ENCODE data around the gene FLACC1. TPM values are rescaled to one million over a fixed set of nuclear protein-coding genes. Genes with fewer than 3 reads are reported as not detected.
A peak's percentile ranks its signal among the peaks of the same experiment; 100 is the strongest.

The FLACC1 gene
- total RNA-seq, 1 experiment from 2014 or later, result 0.17 TPM

DNA sequence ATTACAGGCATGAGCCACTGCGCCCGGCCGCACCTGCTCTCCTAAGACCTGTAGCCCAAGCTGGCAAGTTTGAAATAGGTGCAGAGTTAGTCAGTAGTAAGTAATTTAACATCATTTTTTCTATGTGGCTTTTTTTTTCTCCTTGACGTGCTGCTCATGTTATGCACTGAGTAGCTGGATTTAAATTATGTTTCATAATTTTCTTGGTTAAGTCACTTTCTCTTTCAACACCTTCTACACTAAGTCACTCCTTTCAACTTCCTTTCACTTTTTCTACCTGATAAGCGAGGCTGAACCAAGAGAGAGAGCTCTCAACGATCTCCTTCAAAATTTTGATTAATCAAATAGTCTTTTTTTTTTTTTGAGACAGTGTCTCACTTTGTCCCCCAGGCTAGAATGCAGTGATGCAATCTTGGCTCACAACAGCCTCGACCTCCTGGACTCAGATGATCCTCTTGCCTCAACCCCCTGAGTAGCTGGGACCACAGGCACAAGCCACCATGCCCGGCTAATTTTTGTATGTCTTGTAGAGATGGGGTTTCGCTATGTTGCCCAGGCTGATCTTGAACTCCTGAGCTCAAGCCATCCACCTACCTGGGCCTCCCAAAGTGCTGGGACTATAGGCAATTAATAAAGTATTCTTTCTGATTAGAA, 83.7 kb downstream of the FLACC1 start:
- CTCF ChIA-PET, result interaction anchor here (0.9 to 1.1 kb wide), 2 partner anchors 41 to 90 kb away, joined by 3 read pairs; partner anchors contain the start of gene CASP10
- Mint-ChIP-seq H3K4me3 (no peak overlapping the region), H3K36me3 (no peaks in the 10 kb centered on the region), H3K9me3 (no peaks in the 10 kb centered on the region), H3K4me1 (no peaks in the 10 kb centered on the region), H3K27ac (no peak overlapping the region), H3K27me3 (ENCODE audit: low read depth) (no peaks in the 10 kb centered on the region)
- DNase-seq (ENCODE audit: low spot score) (no peak), ATAC-seq (no peak)
- POLR2A ChIA-PET, result no interaction called here
- TF ChIP-seq, protein P1, sequence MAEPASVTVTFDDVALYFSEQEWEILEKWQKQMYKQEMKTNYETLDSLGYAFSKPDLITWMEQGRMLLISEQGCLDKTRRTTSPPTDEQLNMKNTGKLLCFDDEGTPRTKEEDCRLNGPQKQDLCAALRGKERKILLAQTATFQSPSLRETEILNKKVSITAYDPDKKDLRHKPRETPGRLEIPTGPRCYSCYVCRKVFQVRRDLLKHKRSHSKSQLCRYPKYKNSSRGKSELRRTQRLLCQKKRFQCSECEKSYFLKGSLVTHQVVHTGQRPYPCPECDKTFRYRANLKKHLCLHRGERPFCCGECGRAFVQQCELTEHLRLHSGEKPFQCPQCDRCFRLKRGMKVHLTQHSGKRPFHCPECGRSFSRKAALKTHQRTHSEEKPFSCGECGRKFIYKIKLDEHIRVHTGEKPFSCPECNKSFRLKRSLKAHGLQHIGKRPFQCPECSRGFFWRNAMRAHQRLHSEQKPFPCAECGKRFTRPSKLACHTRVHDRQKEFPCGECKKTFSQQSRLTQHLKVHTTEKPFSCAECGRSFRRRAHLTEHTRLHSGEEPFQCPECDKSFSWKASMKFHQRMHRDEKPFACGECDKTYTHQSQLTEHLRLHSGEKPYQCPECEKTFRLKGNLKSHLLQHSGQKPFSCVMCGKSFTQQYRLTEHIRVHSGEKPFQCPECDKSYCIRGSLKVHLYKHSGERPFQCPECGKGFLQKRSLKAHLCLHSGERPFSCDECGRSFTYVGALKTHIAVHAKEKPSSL (CRISPR knock-in tag; conservative IDR thresholded peaks at IDR 0.05), result no peak

DNA sequence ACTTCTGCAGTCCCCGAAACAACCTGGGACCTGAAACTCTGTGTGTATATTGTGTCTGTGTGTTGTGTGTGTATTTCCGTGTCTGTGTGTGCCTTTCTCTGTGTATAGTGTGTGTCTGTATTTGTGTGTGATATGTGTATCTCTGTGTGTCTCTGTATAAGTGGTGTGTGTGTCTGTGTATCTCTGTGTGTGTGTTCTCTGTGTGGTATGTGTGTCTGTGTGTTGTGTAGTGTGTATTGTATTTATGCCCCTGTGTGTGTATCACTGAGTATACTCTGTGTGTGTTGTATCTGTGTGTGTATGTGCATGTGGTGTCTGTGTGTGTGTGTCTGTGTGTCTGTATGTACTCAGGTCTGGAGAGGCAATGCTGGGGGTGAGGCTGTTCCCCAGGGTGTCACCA, 85.2 kb downstream of the FLACC1 start:
- no peak overlapping the region for H3K4me3 Mint-ChIP-seq
- ATAC-seq (no peak), DNase-seq (ENCODE audit: low spot score) (no peak)
- CTCF ChIA-PET, result no interaction called here
- H3K4me1 Mint-ChIP-seq, result no peaks in the 10 kb centered on the region
- H3K27me3 Mint-ChIP-seq (ENCODE audit: low read depth), result no peaks in the 10 kb centered on the region
- POLR2A ChIA-PET, result no interaction called here
- no peak for TF ChIP-seq ETV6 (CRISPR knock-in tag; IDR thresholded peaks at IDR 0.05)
- no peak for TF ChIP-seq NFYB (CRISPR knock-in tag; conservative IDR thresholded peaks at IDR 0.05; ENCODE audit: low read depth)
- TF ChIP-seq, protein P2, sequence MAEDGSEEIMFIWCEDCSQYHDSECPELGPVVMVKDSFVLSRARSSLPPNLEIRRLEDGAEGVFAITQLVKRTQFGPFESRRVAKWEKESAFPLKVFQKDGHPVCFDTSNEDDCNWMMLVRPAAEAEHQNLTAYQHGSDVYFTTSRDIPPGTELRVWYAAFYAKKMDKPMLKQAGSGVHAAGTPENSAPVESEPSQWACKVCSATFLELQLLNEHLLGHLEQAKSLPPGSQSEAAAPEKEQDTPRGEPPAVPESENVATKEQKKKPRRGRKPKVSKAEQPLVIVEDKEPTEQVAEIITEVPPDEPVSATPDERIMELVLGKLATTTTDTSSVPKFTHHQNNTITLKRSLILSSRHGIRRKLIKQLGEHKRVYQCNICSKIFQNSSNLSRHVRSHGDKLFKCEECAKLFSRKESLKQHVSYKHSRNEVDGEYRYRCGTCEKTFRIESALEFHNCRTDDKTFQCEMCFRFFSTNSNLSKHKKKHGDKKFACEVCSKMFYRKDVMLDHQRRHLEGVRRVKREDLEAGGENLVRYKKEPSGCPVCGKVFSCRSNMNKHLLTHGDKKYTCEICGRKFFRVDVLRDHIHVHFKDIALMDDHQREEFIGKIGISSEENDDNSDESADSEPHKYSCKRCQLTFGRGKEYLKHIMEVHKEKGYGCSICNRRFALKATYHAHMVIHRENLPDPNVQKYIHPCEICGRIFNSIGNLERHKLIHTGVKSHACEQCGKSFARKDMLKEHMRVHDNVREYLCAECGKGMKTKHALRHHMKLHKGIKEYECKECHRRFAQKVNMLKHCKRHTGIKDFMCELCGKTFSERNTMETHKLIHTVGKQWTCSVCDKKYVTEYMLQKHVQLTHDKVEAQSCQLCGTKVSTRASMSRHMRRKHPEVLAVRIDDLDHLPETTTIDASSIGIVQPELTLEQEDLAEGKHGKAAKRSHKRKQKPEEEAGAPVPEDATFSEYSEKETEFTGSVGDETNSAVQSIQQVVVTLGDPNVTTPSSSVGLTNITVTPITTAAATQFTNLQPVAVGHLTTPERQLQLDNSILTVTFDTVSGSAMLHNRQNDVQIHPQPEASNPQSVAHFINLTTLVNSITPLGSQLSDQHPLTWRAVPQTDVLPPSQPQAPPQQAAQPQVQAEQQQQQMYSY (CRISPR knock-in tag; IDR thresholded peaks at IDR 0.05), result no peak
- TF ChIP-seq CREB1 (CRISPR knock-in tag; IDR thresholded peaks at IDR 0.05), result no peak
- TF ChIP-seq SP1 (CRISPR knock-in tag; conservative IDR thresholded peaks at IDR 0.05), result no peak
- TF ChIP-seq GTF2I (CRISPR knock-in tag; conservative IDR thresholded peaks at IDR 0.05), result no peak
- TF ChIP-seq, protein P3, sequence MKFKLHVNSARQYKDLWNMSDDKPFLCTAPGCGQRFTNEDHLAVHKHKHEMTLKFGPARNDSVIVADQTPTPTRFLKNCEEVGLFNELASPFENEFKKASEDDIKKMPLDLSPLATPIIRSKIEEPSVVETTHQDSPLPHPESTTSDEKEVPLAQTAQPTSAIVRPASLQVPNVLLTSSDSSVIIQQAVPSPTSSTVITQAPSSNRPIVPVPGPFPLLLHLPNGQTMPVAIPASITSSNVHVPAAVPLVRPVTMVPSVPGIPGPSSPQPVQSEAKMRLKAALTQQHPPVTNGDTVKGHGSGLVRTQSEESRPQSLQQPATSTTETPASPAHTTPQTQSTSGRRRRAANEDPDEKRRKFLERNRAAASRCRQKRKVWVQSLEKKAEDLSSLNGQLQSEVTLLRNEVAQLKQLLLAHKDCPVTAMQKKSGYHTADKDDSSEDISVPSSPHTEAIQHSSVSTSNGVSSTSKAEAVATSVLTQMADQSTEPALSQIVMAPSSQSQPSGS (CRISPR knock-in tag; IDR thresholded peaks at IDR 0.05; ENCODE audit: borderline replicate concordance, low read depth), result no peak
- TF ChIP-seq MXD4 (CRISPR knock-in tag; IDR thresholded peaks at IDR 0.05; ENCODE audit: borderline replicate concordance), result no peak
- no peak for TF ChIP-seq FOXJ3 (CRISPR knock-in tag; IDR thresholded peaks at IDR 0.05; ENCODE audit: borderline replicate concordance)
- no peak for TF ChIP-seq HMGA2 (CRISPR knock-in tag; IDR thresholded peaks at IDR 0.05)
- TF ChIP-seq IRF2 (CRISPR knock-in tag; IDR thresholded peaks at IDR 0.05; ENCODE audit: borderline replicate concordance, low read depth), result no peak
- TF ChIP-seq, protein P4, sequence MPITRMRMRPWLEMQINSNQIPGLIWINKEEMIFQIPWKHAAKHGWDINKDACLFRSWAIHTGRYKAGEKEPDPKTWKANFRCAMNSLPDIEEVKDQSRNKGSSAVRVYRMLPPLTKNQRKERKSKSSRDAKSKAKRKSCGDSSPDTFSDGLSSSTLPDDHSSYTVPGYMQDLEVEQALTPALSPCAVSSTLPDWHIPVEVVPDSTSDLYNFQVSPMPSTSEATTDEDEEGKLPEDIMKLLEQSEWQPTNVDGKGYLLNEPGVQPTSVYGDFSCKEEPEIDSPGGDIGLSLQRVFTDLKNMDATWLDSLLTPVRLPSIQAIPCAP (CRISPR knock-in tag; IDR thresholded peaks at IDR 0.05), result no peak
- TF ChIP-seq, protein P5, sequence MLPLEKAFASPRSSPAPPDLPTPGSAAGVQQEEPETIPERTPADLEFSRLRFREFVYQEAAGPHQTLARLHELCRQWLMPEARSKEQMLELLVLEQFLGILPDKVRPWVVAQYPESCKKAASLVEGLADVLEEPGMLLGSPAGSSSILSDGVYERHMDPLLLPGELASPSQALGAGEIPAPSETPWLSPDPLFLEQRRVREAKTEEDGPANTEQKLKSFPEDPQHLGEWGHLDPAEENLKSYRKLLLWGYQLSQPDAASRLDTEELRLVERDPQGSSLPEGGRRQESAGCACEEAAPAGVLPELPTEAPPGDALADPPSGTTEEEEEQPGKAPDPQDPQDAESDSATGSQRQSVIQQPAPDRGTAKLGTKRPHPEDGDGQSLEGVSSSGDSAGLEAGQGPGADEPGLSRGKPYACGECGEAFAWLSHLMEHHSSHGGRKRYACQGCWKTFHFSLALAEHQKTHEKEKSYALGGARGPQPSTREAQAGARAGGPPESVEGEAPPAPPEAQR (CRISPR knock-in tag; IDR thresholded peaks at IDR 0.05), result no peak
- no peak for TF ChIP-seq TEAD4 (CRISPR knock-in tag; IDR thresholded peaks at IDR 0.05)
- no peak for TF ChIP-seq ZNF121 (CRISPR knock-in tag; IDR thresholded peaks at IDR 0.05)
- TF ChIP-seq RELA (CRISPR knock-in tag; IDR thresholded peaks at IDR 0.05; ENCODE audit: borderline replicate concordance), result no peak
- TF ChIP-seq NR1H2 (CRISPR knock-in tag; IDR thresholded peaks at IDR 0.05), result no peak
- TF ChIP-seq, protein P6, sequence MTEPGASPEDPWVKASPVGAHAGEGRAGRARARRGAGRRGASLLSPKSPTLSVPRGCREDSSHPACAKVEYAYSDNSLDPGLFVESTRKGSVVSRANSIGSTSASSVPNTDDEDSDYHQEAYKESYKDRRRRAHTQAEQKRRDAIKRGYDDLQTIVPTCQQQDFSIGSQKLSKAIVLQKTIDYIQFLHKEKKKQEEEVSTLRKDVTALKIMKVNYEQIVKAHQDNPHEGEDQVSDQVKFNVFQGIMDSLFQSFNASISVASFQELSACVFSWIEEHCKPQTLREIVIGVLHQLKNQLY (CRISPR knock-in tag; IDR thresholded peaks at IDR 0.05), result no peak
- TF ChIP-seq, protein P7, sequence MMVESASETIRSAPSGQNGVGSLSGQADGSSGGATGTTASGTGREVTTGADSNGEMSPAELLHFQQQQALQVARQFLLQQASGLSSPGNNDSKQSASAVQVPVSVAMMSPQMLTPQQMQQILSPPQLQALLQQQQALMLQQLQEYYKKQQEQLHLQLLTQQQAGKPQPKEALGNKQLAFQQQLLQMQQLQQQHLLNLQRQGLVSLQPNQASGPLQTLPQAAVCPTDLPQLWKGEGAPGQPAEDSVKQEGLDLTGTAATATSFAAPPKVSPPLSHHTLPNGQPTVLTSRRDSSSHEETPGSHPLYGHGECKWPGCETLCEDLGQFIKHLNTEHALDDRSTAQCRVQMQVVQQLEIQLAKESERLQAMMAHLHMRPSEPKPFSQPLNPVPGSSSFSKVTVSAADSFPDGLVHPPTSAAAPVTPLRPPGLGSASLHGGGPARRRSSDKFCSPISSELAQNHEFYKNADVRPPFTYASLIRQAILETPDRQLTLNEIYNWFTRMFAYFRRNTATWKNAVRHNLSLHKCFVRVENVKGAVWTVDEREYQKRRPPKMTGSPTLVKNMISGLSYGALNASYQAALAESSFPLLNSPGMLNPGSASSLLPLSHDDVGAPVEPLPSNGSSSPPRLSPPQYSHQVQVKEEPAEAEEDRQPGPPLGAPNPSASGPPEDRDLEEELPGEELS (CRISPR knock-in tag; IDR thresholded peaks at IDR 0.05), result no peak
- H3K27ac Mint-ChIP-seq, result peak overlapping the region; percentile 0; the same call in 1 of the 2 replicates
- H3K9me3 Mint-ChIP-seq, result no peaks in the 10 kb centered on the region
- H3K36me3 Mint-ChIP-seq, result no peaks in the 10 kb centered on the region
